Measurements from ENCODE around the gene COL19A1. TPM values are rescaled to one million over a fixed set of nuclear protein-coding genes. Genes with fewer than 3 reads are reported as not detected.

Gene COL19A1
- total RNA-seq, 2 donors from 2014 or later: 0.07 TPM; not detected in 1

DNA sequence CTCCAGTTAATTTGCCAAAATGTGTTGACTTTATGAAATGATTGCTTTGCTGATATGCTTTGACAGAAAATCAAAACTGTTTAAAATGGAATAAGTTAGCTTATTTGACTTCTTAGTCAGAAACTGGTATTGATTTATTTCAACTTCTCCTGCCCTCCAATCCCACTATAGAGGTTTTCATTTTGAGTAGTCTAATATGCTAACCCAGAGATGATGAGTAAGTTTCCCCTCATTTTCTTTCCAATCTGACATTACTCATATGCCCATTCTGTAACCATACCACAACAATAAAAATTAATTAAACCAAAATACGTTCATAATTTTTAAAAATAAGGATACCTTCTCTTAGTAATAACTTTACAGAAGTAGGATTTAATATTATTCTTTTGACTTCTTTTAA, 78.8 kb downstream of the COL19A1 start:
- Histone ChIP-seq H3K4me3 (no peak overlapping the region), H3K27ac (no peak overlapping the region), H3K27me3 (replicated peaks; ENCODE audit: insufficient read depth) (no peaks in the 10 kb centered on the region), H3K4me1 (ENCODE audit: control insufficient read depth in 1 of 2, low read depth in 2 of 2) (no peaks in the 10 kb centered on the region), H3K36me3 (no peaks in the 10 kb centered on the region), H3K9me3 (no peaks in the 10 kb centered on the region)
- no peak for DNase-seq (ENCODE audit: low spot score)
- TF ChIP-seq, protein P1, sequence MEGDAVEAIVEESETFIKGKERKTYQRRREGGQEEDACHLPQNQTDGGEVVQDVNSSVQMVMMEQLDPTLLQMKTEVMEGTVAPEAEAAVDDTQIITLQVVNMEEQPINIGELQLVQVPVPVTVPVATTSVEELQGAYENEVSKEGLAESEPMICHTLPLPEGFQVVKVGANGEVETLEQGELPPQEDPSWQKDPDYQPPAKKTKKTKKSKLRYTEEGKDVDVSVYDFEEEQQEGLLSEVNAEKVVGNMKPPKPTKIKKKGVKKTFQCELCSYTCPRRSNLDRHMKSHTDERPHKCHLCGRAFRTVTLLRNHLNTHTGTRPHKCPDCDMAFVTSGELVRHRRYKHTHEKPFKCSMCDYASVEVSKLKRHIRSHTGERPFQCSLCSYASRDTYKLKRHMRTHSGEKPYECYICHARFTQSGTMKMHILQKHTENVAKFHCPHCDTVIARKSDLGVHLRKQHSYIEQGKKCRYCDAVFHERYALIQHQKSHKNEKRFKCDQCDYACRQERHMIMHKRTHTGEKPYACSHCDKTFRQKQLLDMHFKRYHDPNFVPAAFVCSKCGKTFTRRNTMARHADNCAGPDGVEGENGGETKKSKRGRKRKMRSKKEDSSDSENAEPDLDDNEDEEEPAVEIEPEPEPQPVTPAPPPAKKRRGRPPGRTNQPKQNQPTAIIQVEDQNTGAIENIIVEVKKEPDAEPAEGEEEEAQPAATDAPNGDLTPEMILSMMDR (IDR thresholded peaks at IDR 0.05): no peak
- no peak for ATAC-seq (ENCODE audit: insufficient number of reproducible peaks, low FRiP score, low read depth)

DNA sequence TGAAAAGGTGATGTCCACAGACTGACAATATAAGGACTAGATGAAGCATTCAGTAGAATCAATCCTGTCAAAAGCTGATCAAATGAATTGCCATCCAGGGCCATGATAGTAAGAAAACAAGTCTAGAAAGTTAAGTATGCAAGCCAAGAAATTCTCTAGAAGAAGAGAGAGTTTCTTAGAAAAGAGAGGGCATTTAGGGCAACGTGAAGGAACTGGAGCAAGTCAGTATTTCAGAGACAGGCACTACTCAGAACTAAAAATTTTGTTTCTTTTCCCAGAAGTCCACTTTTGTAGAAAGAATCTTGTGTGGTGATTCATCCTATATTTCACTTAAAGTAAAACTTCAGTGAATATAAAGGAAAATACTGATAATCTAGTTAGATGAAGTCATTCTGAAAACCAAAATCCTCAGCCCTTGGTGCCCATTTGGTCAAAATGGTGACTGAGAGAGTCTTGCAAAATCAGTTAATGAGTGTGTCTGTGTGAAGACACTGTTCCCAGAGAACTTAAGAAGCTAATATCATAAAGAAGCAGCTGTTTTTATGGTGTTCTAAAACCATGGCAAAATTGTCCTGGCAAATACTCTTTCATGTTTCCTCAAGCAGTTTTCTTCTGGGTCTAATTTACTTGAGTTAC, 82.2 kb downstream of the COL19A1 start:
- no peaks in the 10 kb centered on the region for H3K36me3 ChIP-seq
- DNase-seq (ENCODE audit: low spot score) (no peak), ATAC-seq (ENCODE audit: insufficient number of reproducible peaks, low FRiP score, low read depth) (no peak)
- H3K4me1 ChIP-seq (ENCODE audit: control insufficient read depth in 1 of 2, low read depth in 2 of 2): no peaks in the 10 kb centered on the region
- TF ChIP-seq, protein P1 (IDR thresholded peaks at IDR 0.05): no peak
- H3K27ac ChIP-seq: no peak overlapping the region
- H3K4me3 ChIP-seq: no peak overlapping the region
- H3K27me3 ChIP-seq (replicated peaks; ENCODE audit: insufficient read depth): no peaks in the 10 kb centered on the region
- no peaks in the 10 kb centered on the region for H3K9me3 ChIP-seq

DNA sequence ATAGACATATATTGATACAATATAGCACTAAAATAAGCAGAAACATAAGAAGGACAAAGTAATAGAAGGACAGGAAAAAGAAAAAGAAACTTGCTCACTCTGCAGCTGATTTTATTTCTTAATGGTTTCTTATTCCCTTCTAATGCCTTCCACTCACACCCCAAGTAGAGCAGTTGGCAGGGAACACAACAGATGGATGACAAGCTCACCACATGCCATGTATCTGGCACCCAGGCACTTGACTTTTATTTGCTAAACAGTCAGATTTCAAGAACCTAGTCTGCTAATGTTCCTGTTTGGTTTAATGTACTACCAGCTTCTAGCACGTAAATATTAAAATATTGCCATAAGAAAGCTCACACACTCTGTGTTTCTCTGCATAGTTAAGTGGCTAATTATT, 87.1 kb downstream of the COL19A1 start:
- TF ChIP-seq, protein P1 (IDR thresholded peaks at IDR 0.05): no peak
- Histone ChIP-seq H3K27me3 (replicated peaks; ENCODE audit: insufficient read depth) (no peaks in the 10 kb centered on the region), H3K4me3 (no peak overlapping the region), H3K27ac (no peak overlapping the region), H3K36me3 (no peaks in the 10 kb centered on the region), H3K9me3 (no peaks in the 10 kb centered on the region), H3K4me1 (ENCODE audit: control insufficient read depth in 1 of 2, low read depth in 2 of 2) (no peaks in the 10 kb centered on the region)
- no peak for ATAC-seq (ENCODE audit: insufficient number of reproducible peaks, low FRiP score, low read depth)
- no peak for DNase-seq (ENCODE audit: low spot score)

DNA sequence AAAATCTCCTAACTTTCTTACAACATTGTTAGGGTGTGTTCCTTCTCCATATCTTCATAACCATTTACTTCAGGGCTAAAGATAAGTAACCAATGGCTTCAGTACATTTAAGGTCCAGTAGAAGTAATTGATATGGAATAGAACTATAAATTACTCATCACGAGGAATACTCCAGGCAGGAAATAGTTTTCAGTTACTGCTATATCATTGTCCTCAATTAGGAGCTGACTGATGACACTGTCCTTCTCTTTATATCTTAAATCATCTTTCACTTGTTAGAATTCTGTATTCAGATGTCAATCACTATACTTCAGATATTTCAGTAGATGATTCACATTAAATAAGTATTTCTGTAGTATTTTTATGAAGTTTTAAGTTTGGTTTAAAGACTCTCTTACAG, 88.4 kb downstream of the COL19A1 start:
- Histone ChIP-seq H3K9me3 (no peaks in the 10 kb centered on the region), H3K27ac (no peak overlapping the region), H3K27me3 (replicated peaks; ENCODE audit: insufficient read depth) (no peaks in the 10 kb centered on the region), H3K36me3 (no peaks in the 10 kb centered on the region), H3K4me3 (no peak overlapping the region), H3K4me1 (ENCODE audit: control insufficient read depth in 1 of 2, low read depth in 2 of 2) (no peaks in the 10 kb centered on the region)
- DNase-seq (ENCODE audit: low spot score): no peak
- no peak for ATAC-seq (ENCODE audit: insufficient number of reproducible peaks, low FRiP score, low read depth)
- TF ChIP-seq, protein P1 (IDR thresholded peaks at IDR 0.05): no peak

DNA sequence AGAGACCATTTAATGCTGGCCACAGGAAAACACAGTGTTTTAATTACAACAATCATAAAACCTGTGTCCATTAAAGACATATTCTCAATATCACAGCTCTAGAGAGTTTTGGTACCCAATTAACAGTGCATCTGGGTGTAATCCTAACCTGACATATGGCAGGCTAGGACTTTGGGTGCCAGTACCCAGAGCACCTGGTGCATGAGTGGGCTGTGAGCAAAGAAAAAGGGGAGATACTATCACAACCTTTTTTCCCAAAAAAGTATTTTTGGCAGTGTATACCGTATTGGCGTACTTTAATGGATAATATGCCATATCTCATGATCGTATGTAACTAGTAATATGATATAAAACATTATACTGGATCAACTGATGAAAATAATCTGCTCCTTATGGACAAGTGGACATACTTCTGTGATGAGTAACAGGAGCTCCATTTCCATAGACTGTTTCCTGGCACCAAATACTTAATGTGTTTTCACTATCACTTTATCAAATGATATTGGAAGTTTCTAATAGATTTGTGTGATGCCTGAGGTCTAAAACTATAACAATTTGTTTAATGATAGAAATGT, 91.7 kb downstream of the COL19A1 start:
- DNase-seq (ENCODE audit: low spot score) (no peak), ATAC-seq (ENCODE audit: insufficient number of reproducible peaks, low FRiP score, low read depth) (no peak)
- no peaks in the 10 kb centered on the region for H3K36me3 ChIP-seq
- no peaks in the 10 kb centered on the region for H3K27me3 ChIP-seq (replicated peaks; ENCODE audit: insufficient read depth)
- TF ChIP-seq, protein P1 (IDR thresholded peaks at IDR 0.05): no peak
- H3K27ac ChIP-seq: no peak overlapping the region
- H3K4me3 ChIP-seq: no peak overlapping the region
- no peaks in the 10 kb centered on the region for H3K9me3 ChIP-seq
- H3K4me1 ChIP-seq (ENCODE audit: control insufficient read depth in 1 of 2, low read depth in 2 of 2): no peaks in the 10 kb centered on the region

Measured in thoracic aorta (tissue), 2 donors.